HG03442 (cell line): ENCODE measurements around the gene CTTN.
"Not testable (repeated sequence)": the region's sequence is repeated elsewhere in the genome, so short reads cannot be mapped to it uniquely, and the experiment has no call there.

Experiments
- ATAC-seq: cut with Tn5 transposase; IDR thresholded peaks from one replicate; pipeline ENCODE4 v1.9.1; 2021; ENCODE audit warnings: mild to moderate bottlenecking, moderate library complexity; ENCODE audit not compliant: unreplicated experiment

Gene CTTN

GRCh38 chr11:70407814-70408213 is 9.5 kb downstream of the CTTN start:
- ATAC-seq: no peak

GRCh38 chr11:70408326-70408725 is 10.0 kb downstream of the CTTN start:
- not testable (repeated sequence) for ATAC-seq

- no peak for ATAC-seq
Measured at GRCh38 chr11:70409437-70409836, 11.1 kb downstream of the CTTN start.

GRCh38 chr11:70409871-70410270 is 11.5 kb downstream of the CTTN start:
- no peak for ATAC-seq

GRCh38 chr11:70410276-70411205 is 12.2 kb downstream of the CTTN start:
- ATAC-seq: no peak

GRCh38 chr11:70411713-70412452 is 13.6 kb downstream of the CTTN start:
- no peak for ATAC-seq

GRCh38 chr11:70413151-70413550 is 14.8 kb downstream of the CTTN start:
- no peak for ATAC-seq

GRCh38 chr11:70414341-70415100 is 16.2 kb downstream of the CTTN start:
- no peak for ATAC-seq

GRCh38 chr11:70415191-70415590 is 16.9 kb downstream of the CTTN start:
- no peak for ATAC-seq

GRCh38 chr11:70415642-70416395 is 17.5 kb downstream of the CTTN start:
- no peak for ATAC-seq

GRCh38 chr11:70416881-70417280 is 18.6 kb downstream of the CTTN start:
- no peak for ATAC-seq

GRCh38 chr11:70418130-70418529 is 19.8 kb downstream of the CTTN start:
- ATAC-seq: no peak

- no peak for ATAC-seq
Measured at GRCh38 chr11:70419307-70420007, 21.1 kb downstream of the CTTN start.

- ATAC-seq: no peak
Measured at GRCh38 chr11:70420008-70420464, 21.7 kb downstream of the CTTN start.

GRCh38 chr11:70420496-70420895 is 22.2 kb downstream of the CTTN start:
- ATAC-seq: no peak

GRCh38 chr11:70421123-70421522 is 22.8 kb downstream of the CTTN start:
- no peak for ATAC-seq

- no peak for ATAC-seq
Measured at GRCh38 chr11:70422692-70423522, 24.6 kb downstream of the CTTN start.

- peak; percentile 64 for ATAC-seq
Measured at GRCh38 chr11:70423523-70424505, 25.5 kb downstream of the CTTN start.
